GM12878 (cell line): Measurements from ENCODE around the gene GPRC5C. TPM values are rescaled to one million over a fixed set of nuclear protein-coding genes. Genes with fewer than 3 reads are reported as not detected.

Experiments used
- ATAC-seq: fragments of 200-7000 bp; cut with Tn5 transposase; 3 replicates; pipeline ENCODE4 v1.9.1; 2020; ENCODE audit warnings: mild to moderate bottlenecking, moderate library complexity
- BruUV-seq: library from RNA; stranded (reverse); fragments of 400-500 nt; replicated peaks from 2 replicates; lab custom pipeline; 2021; lab: Mats Ljungman, UMichigan
- CTCF ChIA-PET: fragments of 300-600 bp; sonication (Branson Sonifier 250); formaldehyde crosslinking; extraction: SDS; loops from one replicate; lab custom pipeline; 2021; ENCODE audit warnings: inconsistent platforms; lab: Yijun Ruan, JAX
- POLR2A ChIA-PET: fragments of 350-600 bp; formaldehyde crosslinking; extraction: SDS; loops from one replicate; lab custom pipeline; 2021; ENCODE audit warnings: inconsistent platforms; lab: Charles Lee
- RAD21 ChIA-PET: fragments of 300-600 bp; sonication (Branson Sonifier 250); formaldehyde crosslinking; loops from one replicate; lab custom pipeline; 2023; ENCODE audit warnings: antibody characterized with exemption; ENCODE audit not compliant: unreplicated experiment; lab: Charles Lee
- SMC1A ChIA-PET: fragments of 300-600 bp; sonication (Branson Sonifier 250); formaldehyde crosslinking; loops from one replicate; lab custom pipeline; 2023; ENCODE audit not compliant: unreplicated experiment, uncharacterized antibody; lab: Charles Lee
- DNase-seq: peaks from one replicate; pipeline ENCODE4 v3.0.0-alpha.2; 2011; ENCODE audit warnings: low read depth, low spot score
- FAIRE-seq: peaks from 3 replicates; lab custom pipeline; 2011; peaks lifted over from hg19 to GRCh38; lab: Jason Lieb, UNC
- H2AFZ ChIP-seq: 2 replicates; pipeline ENCODE4 v1.6.0; 2011; ENCODE audit warnings: low read depth, low read length, control low read depth; ENCODE audit not compliant: control insufficient read depth
- H3K27ac ChIP-seq: 2 replicates; pipeline ENCODE4 v1.5.1; 2011; ENCODE audit warnings: control low read depth; ENCODE audit not compliant: control insufficient read depth, insufficient read depth
- H3K27me3 ChIP-seq, 2 experiments: replicated peaks in 1 of 2; 2 replicates each; pipeline versions ENCODE4 v1.6.0 to v1.6.1; 2011; ENCODE audit warnings: low read length in 1 of 2; ENCODE audit not compliant: control insufficient read depth in 2 of 2, insufficient read depth in 2 of 2
- H3K36me3 ChIP-seq, 2 experiments: 2 replicates each; pipeline ENCODE4 v1.5.1; 2011; ENCODE audit warnings: low read length in 1 of 2; ENCODE audit not compliant: control insufficient read depth in 2 of 2, insufficient read depth in 2 of 2
- H3K4me1 ChIP-seq: 2 replicates; pipeline ENCODE4 v1.6.1; 2011; ENCODE audit warnings: mild to moderate bottlenecking, low read length, moderate library complexity, mixed read lengths; ENCODE audit not compliant: control insufficient read depth, insufficient read depth
- H3K4me2 ChIP-seq: 2 replicates; pipeline ENCODE4 v1.6.0; 2011; ENCODE audit warnings: control low read depth; ENCODE audit not compliant: control insufficient read depth, insufficient read depth
- H3K4me3 ChIP-seq: fragments of 200-600 bp; sonication (generic); 2 replicates; pipeline ENCODE4 v1.5.1; 2016
- H3K79me2 ChIP-seq: 2 replicates; pipeline ENCODE4 v1.6.0; 2011; ENCODE audit warnings: low read length; ENCODE audit not compliant: control insufficient read depth, insufficient read depth
- H3K9ac ChIP-seq: 2 replicates; pipeline ENCODE4 v1.8.0; 2011; ENCODE audit warnings: low read length, control low read depth, mixed read lengths; ENCODE audit not compliant: control insufficient read depth, insufficient read depth
- H3K9me3 ChIP-seq: replicated peaks from 3 replicates; pipeline ENCODE4 v1.5.1; 2011; ENCODE audit warnings: mild to moderate bottlenecking, low read length; ENCODE audit not compliant: control insufficient read depth, insufficient read depth
- H4K20me1 ChIP-seq: 2 replicates; pipeline ENCODE4 v1.6.0; 2011; ENCODE audit not compliant: control insufficient read depth, insufficient read depth
- ATF7 ChIP-seq: fragments of 450-650 bp; IDR thresholded peaks from 2 replicates; pipeline ENCODE4 v1.6.1; 2016; ENCODE audit warnings: low read depth, mild to moderate bottlenecking
- ETV6 ChIP-seq, 2 experiments: fragments of 450-650 bp in 1 of 2; IDR thresholded peaks in 1 of 2; conservative IDR thresholded peaks in 1 of 2; 2 replicates each; pipeline ENCODE4 v1.6.1; 2014; ENCODE audit warnings: antibody characterized with exemption in 1 of 2, borderline replicate concordance in 1 of 2, low read depth in 1 of 2, mild to moderate bottlenecking in 1 of 2, moderate library complexity in 1 of 2
- HDAC2 ChIP-seq: fragments of 200-600 bp; sonication (generic); IDR thresholded peaks from 2 replicates; pipeline ENCODE4 v1.6.1; 2017
- HDAC6 ChIP-seq: fragments of 200-600 bp; sonication (generic); IDR thresholded peaks from one replicate; pipeline ENCODE4 v1.8.0; 2017; ENCODE audit warnings: antibody characterized with exemption; ENCODE audit not compliant: unreplicated experiment
- KDM1A ChIP-seq: fragments of 200-600 bp; sonication (generic); IDR thresholded peaks from 2 replicates; pipeline ENCODE4 v1.6.1; 2016; ENCODE audit warnings: borderline replicate concordance
- RUNX3 ChIP-seq: IDR thresholded peaks from 2 replicates; pipeline ENCODE4 v1.6.1; 2012; ENCODE audit warnings: low read length, inconsistent platforms
- SMAD5 ChIP-seq: IDR thresholded peaks from 2 replicates; pipeline ENCODE4 v1.6.1; 2016; ENCODE audit warnings: antibody characterized with exemption, low read depth
- STAT3 ChIP-seq: IDR thresholded peaks from 2 replicates; pipeline ENCODE4 v1.6.1; 2011; ENCODE audit warnings: low read depth, low read length, improper control_type of control experiment
- SUZ12 ChIP-seq: fragments of 200-600 bp; sonication (generic); IDR thresholded peaks from one replicate; pipeline ENCODE4 v1.6.1; 2018; ENCODE audit warnings: antibody characterized with exemption, mild to moderate bottlenecking; ENCODE audit not compliant: unreplicated experiment
- TAF1 ChIP-seq: IDR thresholded peaks from 2 replicates; pipeline ENCODE4 v1.6.1; 2011; ENCODE audit warnings: mild to moderate bottlenecking, low read depth, low read length, borderline replicate concordance
- WRNIP1 ChIP-seq: IDR thresholded peaks from 2 replicates; pipeline ENCODE4 v1.6.1; 2011; ENCODE audit warnings: low read depth, low read length, improper control_type of control experiment, borderline replicate concordance
- WGBS: methylation state at CpG from one replicate; pipeline ENCODE4 v1.1.6; 2016; ENCODE audit warnings: low lambda C conversion rate; ENCODE audit not compliant: insufficient replicate concordance, insufficient coverage; ENCODE audit errors: missing lambda C conversion rate; 5-methylcytosine and 5-hydroxymethylcytosine counted together
- in situ Hi-C: fragments of 300-500 bp; cut with MboI; formaldehyde crosslinking; loops from 9 replicates; pipeline ENCODE4 v1.14.3; 2018; ENCODE audit warnings: mixed read lengths
- intact Hi-C: fragments of 100-400 bp; cut with micrococcal nuclease; formaldehyde crosslinking; loops from one replicate; pipeline ENCODE4 v1.14.2; 2022; ENCODE audit not compliant: unreplicated experiment
- polyA plus RNA-seq, 11 experiments: library from polyadenylated mRNA; depleted of rRNA in 4 of 11; unstranded in 6 of 11; stranded (reverse) in 5 of 11; fragments of >200 nt; fragmentation: Nextera tagmentation in 4 of 11; fragmentation: Illumina TruSeq in 1 of 11; extraction: Ambion mirVana in 4 of 11; extraction: Trizol in 1 of 11; gene quantifications; 1 replicate in 1 of 11; 2 replicates in 10 of 11; pipeline versions ENCODE4 v1.2.1 to v1.2.3, GENCODE V29; 2011 to 2016; ENCODE audit warnings: inconsistent platforms in 2 of 11, missing spikeins in 2 of 11, low read depth in 1 of 11
- total RNA-seq, 4 experiments: library from RNA; depleted of rRNA in 3 of 4; stranded (reverse); fragments of >200 nt in 3 of 4; fragmentation: Illumina TruSeq in 1 of 4; extraction: Trizol in 1 of 4; gene quantifications; 2 replicates each; pipeline versions ENCODE4 v1.2.1 to v1.2.3, GENCODE V29; 2013 to 2021

Gene GPRC5C
- total and polyA plus RNA-seq, 10 of the 15 experiments (the other 5 are each of a cell fraction or from before 2014, with no cell fraction given) = 0.04 to 1.3 (median 0.36) TPM; not detected in 2

DNA sequence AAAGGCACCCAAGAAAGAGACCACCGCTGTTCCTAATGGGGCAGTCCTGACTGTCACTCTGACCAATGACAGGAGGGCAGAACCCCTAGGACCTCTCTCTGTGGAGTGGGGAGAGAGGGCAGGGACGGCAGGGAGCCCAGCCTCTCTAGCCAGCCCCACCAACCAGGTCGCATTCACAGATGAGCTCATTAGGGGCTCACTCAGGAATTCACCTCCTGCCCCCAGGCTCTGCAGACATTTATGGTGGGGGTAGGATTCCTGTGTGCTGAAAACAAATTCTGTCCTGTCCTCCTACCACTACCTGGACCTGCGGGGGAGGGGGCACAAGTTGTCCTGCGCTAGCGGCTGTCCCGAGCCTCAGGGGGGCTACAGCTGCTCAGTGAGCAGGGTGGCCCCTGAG lies 27.7 kb upstream of the GPRC5C start:
- no peak for FAIRE-seq
- ATAC-seq = no peak
- Histone ChIP-seq H3K27me3 (no peaks in the 10 kb centered on the region; a peak in 1 of 4 replicates), H3K36me3 (no peaks in the 10 kb centered on the region), H3K79me2 (no peaks in the 10 kb centered on the region), H3K4me3 (no peak overlapping the region), H3K9me3 (no peaks in the 10 kb centered on the region), H3K4me1 (no peaks in the 10 kb centered on the region), H3K4me2 (no peak overlapping the region), H3K9ac (no peak overlapping the region), H3K27ac (no peak overlapping the region), H2AFZ (no peak overlapping the region), H4K20me1 (no peaks in the 10 kb centered on the region)
- TF ChIP-seq TAF1 = no peak
- TF ChIP-seq ETV6 (conservative IDR thresholded peaks at IDR 0.05 in 1 of 2, IDR thresholded peaks at IDR 0.05 in 1 of 2; ENCODE audit: borderline replicate concordance in 1 of 2, low read depth in 1 of 2) = no peak
- no peak for TF ChIP-seq SUZ12
- no peak for TF ChIP-seq WRNIP1
- TF ChIP-seq KDM1A = no peak
- no peak for TF ChIP-seq HDAC6
- no peak for TF ChIP-seq ATF7
- TF ChIP-seq STAT3 = no peak
- no peak for TF ChIP-seq HDAC2
- TF ChIP-seq RUNX3 = no peak
- no peak for TF ChIP-seq SMAD5
- BruUV-seq = no TSS peak
- ChIA-PET CTCF (interaction anchor here (1.0 kb wide), 1 partner anchor 25 kb away, joined by 6 read pairs; no protein-coding TSS in a partner anchor), POLR2A (no interaction called here), RAD21 (no interaction called here), SMC1A (interaction anchor here (1.4 kb wide), 1 partner anchor 12 kb away, joined by 3 read pairs; no protein-coding TSS in a partner anchor)
- intact Hi-C loops (no loop called here), in situ Hi-C loops (no loop called here)
- 28% methylated on average over 7 of the region's 7 CpGs for WGBS
- DNase-seq = no peak
